ENCODE data around the gene ZNF585A.

The ZNF585A gene

DNA sequence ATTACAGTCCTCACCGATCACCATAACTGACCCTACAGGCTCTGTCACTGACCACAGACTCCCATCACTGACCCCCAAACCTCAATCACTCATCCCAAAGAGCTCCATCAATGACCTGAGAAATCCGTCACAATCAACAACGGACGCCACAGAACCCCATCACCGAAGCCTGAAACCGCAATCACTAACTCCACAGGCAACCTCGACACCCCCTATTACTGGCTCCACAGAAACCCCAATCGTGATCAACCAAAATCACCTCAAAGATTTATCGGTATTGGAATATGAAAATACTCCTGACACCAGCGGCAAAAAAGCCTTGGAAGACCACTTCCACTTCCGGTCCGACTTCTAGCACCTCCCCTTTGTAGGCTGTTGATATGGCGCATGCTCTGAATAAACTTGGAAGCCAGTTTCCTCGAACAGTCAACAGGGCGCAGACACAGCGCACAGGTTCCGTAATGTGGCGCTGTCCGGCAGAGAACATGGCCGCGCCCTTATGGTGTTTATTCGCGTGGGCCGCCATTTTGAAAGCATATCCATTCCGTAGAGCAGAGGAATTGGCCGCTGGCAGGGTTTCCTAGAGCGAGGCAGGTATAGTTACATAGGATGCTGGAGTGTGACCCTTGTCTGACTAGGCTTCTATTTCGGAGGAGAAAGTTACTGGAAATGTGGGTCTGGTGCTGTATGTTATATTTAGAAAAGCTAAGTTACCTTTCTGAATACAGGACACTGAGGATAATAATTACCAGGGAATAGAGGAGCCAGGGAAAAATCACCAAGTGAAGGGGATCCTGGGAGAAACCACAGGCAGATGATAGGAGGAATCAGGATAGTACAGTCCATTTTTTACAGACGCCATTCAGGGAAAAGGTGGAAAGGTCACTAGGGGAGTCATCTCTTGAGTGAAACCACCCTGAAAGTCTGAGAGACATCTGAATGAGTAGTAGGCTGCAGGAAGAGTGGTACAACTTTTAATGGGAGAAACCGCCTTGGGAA is at the start of gene ZNF585A:
Gene ZNF585A, minus strand, starts transcription at position 328 of the 999 bp plus-strand sequence. CDS start 2,785 bp downstream, outside the sequence.
- in situ Hi-C loops (cut with MboI; ENCODE audit: low sequenced_read_pairs, unreplicated experiment) = no loop called here
- DNase-seq (ENCODE audit: low spot score) = peak; percentile 82
- TF ChIP-seq, protein P1, sequence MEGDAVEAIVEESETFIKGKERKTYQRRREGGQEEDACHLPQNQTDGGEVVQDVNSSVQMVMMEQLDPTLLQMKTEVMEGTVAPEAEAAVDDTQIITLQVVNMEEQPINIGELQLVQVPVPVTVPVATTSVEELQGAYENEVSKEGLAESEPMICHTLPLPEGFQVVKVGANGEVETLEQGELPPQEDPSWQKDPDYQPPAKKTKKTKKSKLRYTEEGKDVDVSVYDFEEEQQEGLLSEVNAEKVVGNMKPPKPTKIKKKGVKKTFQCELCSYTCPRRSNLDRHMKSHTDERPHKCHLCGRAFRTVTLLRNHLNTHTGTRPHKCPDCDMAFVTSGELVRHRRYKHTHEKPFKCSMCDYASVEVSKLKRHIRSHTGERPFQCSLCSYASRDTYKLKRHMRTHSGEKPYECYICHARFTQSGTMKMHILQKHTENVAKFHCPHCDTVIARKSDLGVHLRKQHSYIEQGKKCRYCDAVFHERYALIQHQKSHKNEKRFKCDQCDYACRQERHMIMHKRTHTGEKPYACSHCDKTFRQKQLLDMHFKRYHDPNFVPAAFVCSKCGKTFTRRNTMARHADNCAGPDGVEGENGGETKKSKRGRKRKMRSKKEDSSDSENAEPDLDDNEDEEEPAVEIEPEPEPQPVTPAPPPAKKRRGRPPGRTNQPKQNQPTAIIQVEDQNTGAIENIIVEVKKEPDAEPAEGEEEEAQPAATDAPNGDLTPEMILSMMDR (IDR thresholded peaks at IDR 0.05; ENCODE audit: borderline replicate concordance, control extremely low read depth, extremely low read depth, insufficient read depth, missing control alignments) = no peak

DNA sequence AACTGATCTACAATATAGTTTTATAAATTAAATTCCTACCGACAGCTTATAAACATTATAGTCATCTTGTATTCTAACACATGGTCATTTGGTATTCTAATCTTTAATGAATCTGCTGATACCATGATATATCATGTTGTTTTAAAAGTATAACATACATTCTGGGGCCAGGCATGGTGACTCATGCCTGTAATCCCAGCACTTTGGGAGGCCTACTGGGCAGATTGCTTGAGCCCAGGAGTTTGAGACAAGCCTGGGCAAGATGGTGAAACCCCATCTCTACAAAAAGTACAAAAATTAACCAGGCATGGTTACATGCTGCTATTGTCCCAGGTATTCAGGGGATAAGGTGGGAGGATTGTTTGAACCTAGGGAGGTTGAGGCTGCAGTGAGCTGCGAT is 48.6 kb upstream of the ZNF585A start:
- TF ChIP-seq, protein P1 (IDR thresholded peaks at IDR 0.05; ENCODE audit: borderline replicate concordance, control extremely low read depth, extremely low read depth, insufficient read depth, missing control alignments) = no peak
- DNase-seq (ENCODE audit: low spot score) = no peak
- in situ Hi-C loops (cut with MboI; ENCODE audit: low sequenced_read_pairs, unreplicated experiment) = no loop called here

DNA sequence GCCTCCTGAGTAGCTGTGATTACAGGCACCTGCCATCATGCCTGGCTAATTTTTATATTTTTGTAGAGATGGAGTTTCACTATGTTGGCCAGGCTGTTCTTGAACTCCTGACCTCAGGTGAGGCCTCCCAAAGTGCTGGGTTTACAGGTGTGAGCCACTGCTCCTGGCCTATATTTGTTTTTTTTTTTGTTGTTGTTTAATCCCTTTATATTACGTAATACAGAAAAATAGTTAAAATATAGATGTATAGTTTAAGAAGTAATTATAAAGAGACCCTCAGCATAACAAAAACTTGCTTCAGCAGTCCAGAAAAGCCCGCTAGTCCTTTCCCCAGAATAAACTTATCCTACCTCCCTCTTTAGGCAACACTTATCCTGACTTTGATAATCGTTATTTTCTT is 47.9 kb upstream of the ZNF585A start:
- no peak for DNase-seq (ENCODE audit: low spot score)
- in situ Hi-C loops (cut with MboI; ENCODE audit: low sequenced_read_pairs, unreplicated experiment) = no loop called here
- TF ChIP-seq, protein P1 (IDR thresholded peaks at IDR 0.05; ENCODE audit: borderline replicate concordance, control extremely low read depth, extremely low read depth, insufficient read depth, missing control alignments) = no peak

DNA sequence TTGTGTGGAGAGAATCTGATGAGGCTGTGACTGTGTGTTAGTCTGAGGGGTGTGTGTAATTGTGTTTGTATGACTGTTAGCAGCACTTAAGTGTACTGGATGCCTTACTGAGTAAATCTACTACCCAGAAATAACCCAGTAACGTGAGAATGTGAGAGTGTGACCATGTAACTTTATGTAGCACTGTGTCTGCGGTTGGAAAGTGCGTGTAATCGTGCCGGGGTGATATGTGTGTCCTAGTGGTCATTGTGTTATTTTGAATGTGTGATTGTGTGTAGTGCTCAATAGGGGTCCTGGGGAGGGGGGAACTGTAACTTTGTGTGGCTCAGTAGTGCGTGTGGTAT is 46.1 kb upstream of the ZNF585A start:
- TF ChIP-seq, protein P1 (IDR thresholded peaks at IDR 0.05; ENCODE audit: borderline replicate concordance, control extremely low read depth, extremely low read depth, insufficient read depth, missing control alignments) = no peak
- in situ Hi-C loops (cut with MboI; ENCODE audit: low sequenced_read_pairs, unreplicated experiment) = no loop called here
- no peak for DNase-seq (ENCODE audit: low spot score)

DNA sequence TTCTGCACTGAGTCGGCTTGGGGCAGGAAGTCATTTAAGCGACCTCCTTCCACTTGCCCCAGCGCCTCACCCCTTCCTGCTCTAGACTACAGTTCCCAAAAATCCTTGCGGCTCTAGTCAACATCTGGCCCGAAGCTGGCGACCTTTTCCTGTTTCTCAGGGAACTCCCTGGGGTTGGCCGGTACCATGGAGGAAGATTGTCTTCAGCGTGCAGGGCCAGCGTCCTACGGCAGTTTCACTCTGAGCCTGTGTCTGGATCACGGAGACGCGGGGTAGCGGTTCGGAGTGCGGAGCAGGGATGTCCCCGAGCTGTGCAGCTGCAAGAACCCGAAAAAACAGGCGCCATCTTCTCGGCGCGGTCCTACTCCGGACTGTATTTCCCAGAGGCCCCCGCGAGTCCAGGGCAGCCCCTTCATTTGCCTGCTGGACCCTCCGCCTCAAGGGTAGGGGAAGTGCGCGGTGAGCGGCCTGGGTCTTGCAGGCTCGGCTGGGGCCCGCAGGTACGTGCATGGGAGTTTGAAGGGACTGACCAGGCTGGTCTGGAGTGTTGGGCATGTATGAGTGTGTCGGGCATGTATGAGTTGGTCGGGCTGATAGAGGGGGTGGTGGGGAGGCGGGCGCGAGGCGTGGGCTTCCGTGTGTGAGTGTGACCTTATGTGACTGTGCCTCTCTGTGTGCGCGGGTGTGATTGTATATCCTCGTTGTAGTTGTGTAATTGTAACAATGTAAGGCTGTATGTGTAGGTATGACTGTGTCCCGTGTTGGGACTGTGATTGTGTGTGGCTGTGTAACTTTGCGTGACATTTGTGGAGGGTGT is 45.5 kb upstream of the ZNF585A start, which contains the start of gene ZNF383:
Gene ZNF383, plus strand, starts transcription at position 440 of the 817 bp plus-strand sequence. CDS start 12,240 bp downstream, outside the sequence.
- peak; percentile 88 for DNase-seq (ENCODE audit: low spot score)
- TF ChIP-seq, protein P1 (IDR thresholded peaks at IDR 0.05; ENCODE audit: borderline replicate concordance, control extremely low read depth, extremely low read depth, insufficient read depth, missing control alignments) = no peak
- in situ Hi-C loops (cut with MboI; ENCODE audit: low sequenced_read_pairs, unreplicated experiment) = no loop called here

DNA sequence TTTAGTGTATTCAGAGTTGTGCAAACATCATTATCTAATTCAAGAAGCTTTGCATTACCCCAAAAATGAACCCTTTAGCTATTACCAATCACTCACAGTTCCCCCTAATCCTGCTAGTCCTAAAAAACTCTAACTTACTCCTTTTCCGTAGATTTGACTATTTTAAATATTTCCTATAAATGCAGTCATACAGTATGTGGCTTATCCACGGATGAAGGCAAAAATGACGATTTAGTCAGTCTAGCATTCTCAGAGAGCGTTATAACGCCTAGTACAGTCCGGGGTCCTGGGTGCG is 44.9 kb upstream of the ZNF585A start:
- TF ChIP-seq, protein P1 (IDR thresholded peaks at IDR 0.05; ENCODE audit: borderline replicate concordance, control extremely low read depth, extremely low read depth, insufficient read depth, missing control alignments) = no peak
- DNase-seq (ENCODE audit: low spot score) = no peak
- in situ Hi-C loops (cut with MboI; ENCODE audit: low sequenced_read_pairs, unreplicated experiment) = no loop called here

Data from GM13976 (cell line).